ENCODE results near the gene NHSL2. TPM values are rescaled to one million over a fixed set of nuclear protein-coding genes. Genes with fewer than 3 reads are reported as not detected.
A peak's percentile ranks its signal among the peaks of the same experiment; 100 is the strongest.

NHSL2 gene
- total RNA-seq, 1 donor from 2014 or later: 12.7 TPM

GRCh38 chrX:72130156-72130761, 219.6 kb downstream of the NHSL2 start:
- Histone ChIP-seq H3K9me3 (no peaks in the 10 kb centered on the region), H3K36me3 (no peaks in the 10 kb centered on the region), H3K4me3 (no peak overlapping the region), H3K27ac (no peak overlapping the region), H3K4me1 (peaks cover 19% of the 10 kb centered on the region), H3K27me3 (ENCODE audit: low read depth) (no peaks in the 10 kb centered on the region)
- DNase-seq (no peak), ATAC-seq (no peak)
- intact Hi-C loops (cut with DNase I): no loop called here
- TF ChIP-seq CTCF (IDR thresholded peaks at IDR 0.05): no peak

- Histone ChIP-seq H3K36me3 (no peaks in the 10 kb centered on the region), H3K9me3 (no peaks in the 10 kb centered on the region), H3K4me3 (peak overlapping the region; percentile 57), H3K4me1 (peaks cover 14% of the 10 kb centered on the region), H3K27ac (no peak overlapping the region), H3K27me3 (ENCODE audit: low read depth) (no peaks in the 10 kb centered on the region)
- no peak for DNase-seq
- intact Hi-C loops (cut with DNase I): no loop called here
- TF ChIP-seq CTCF (IDR thresholded peaks at IDR 0.05): no peak
- ATAC-seq: no peak
Measured at GRCh38 chrX:72130762-72131250, 220.2 kb downstream of the NHSL2 start.

- ATAC-seq: peak; percentile 95 to 97
- peak within 1 kb of the TSS; percentile 57 for H3K4me3 ChIP-seq
- H3K9me3 ChIP-seq: no peaks in the 10 kb centered on the region
- peaks cover 9% of the 10 kb centered on the region for H3K4me1 ChIP-seq
- intact Hi-C loops (cut with DNase I): no loop called here
- no peak for TF ChIP-seq CTCF (IDR thresholded peaks at IDR 0.05)
- DNase-seq: peak; percentile 90
- no peaks in the 10 kb centered on the region for H3K36me3 ChIP-seq
- H3K27ac ChIP-seq: peak within 1 kb of the TSS; percentile 65
- H3K27me3 ChIP-seq (ENCODE audit: low read depth): no peaks in the 10 kb centered on the region
Measured at GRCh38 chrX:72131317-72132294, 221.0 kb downstream of the NHSL2 start, which contains the start of gene RTL5. RTL5 (minus strand) TSS chrX:72131915.

DNA sequence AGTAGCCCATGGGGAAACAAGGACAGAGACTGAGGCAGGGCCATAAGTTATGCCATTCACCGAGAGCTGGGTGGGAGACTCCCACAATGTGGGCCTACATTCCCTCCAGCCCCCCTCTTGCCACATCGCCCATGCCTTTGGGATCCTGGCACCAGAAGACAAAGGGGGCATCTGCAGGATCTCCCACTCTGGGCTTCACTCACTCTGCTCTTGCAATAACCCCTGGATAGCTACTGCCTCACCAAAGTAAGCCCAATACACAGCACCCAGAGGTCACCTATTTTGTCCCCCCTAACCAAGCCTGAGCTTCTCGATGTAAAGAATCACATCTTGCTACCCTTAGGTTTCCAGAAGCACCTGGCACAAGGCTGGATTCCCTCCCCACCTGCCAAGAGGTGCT, 221.8 kb downstream of the NHSL2 start:
- Histone ChIP-seq H3K27me3 (ENCODE audit: low read depth) (no peaks in the 10 kb centered on the region), H3K9me3 (no peaks in the 10 kb centered on the region), H3K36me3 (no peaks in the 10 kb centered on the region), H3K27ac (no peak overlapping the region), H3K4me3 (peak overlapping the region; percentile 57), H3K4me1 (peaks cover 9% of the 10 kb centered on the region)
- no peak for DNase-seq
- intact Hi-C loops (cut with DNase I): no loop called here
- ATAC-seq: no peak
- TF ChIP-seq CTCF (IDR thresholded peaks at IDR 0.05): no peak

DNA sequence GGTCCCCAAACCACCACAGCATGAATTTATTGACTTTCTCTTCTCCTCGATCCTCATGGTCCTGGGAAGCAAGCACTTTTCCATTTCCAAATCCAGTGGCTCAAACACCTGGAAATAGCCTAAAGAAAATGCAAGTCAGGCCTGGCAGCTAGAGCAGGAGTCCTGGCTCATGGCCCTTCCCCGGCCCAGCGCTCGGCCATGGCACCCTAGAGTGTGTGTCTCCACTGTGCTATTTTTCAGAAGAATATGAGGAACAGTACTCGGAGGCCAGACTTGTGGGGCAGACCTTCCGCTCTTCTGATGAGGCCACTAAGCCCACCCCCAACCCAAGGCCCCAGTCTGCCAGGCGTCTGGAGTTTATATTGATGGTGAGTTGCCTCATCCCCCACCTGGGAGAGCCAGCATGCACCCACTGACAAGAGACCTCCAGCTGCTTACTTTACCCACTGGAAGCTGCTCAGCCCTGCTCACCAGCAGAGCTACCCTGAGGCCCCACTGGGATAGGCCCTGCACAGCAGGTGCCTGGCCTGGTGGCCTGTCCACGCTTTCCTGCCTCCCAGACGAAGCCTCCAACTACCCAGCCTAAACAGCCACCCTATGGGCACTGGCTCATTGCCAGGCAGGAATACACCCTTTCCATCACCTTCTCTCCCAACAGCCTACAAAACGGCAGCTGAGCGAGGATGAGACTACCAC, 223.4 kb downstream of the NHSL2 start:
- TF ChIP-seq CTCF (IDR thresholded peaks at IDR 0.05): no peak
- intact Hi-C loops (cut with DNase I): no loop called here
- H3K4me1 ChIP-seq: peaks cover 9% of the 10 kb centered on the region
- no peak overlapping the region for H3K4me3 ChIP-seq
- peaks cover under 1% of the 10 kb centered on the region for H3K36me3 ChIP-seq
- H3K27ac ChIP-seq: no peak overlapping the region
- H3K27me3 ChIP-seq (ENCODE audit: low read depth): no peaks in the 10 kb centered on the region
- no peaks in the 10 kb centered on the region for H3K9me3 ChIP-seq
- ATAC-seq (no peak), DNase-seq (no peak)

All from lower lobe of right lung (tissue), 2 donors.